ENCODE measurements around the gene ADIPOR2.
"Not testable (repeated sequence)": the region's sequence is repeated elsewhere in the genome, so short reads cannot be mapped to it uniquely, and the experiment has no call there.

ADIPOR2 gene

GRCh38 chr12:1812650-1813302, 121.9 kb downstream of the ADIPOR2 start:
- peak; percentile 28 for DNase-seq (ENCODE audit: low read depth)

GRCh38 chr12:1814266-1814665, 123.4 kb downstream of the ADIPOR2 start:
- no peak for DNase-seq (ENCODE audit: low read depth)

- no peak for DNase-seq (ENCODE audit: low read depth)
These were observed 124.2 kb downstream of the ADIPOR2 start for GRCh38 chr12:1815108-1815507.

- DNase-seq (ENCODE audit: low read depth): no peak
These were observed 125.2 kb downstream of the ADIPOR2 start for GRCh38 chr12:1815814-1816729.

GRCh38 chr12:1816730-1817348, 126.0 kb downstream of the ADIPOR2 start:
- no peak for DNase-seq (ENCODE audit: low read depth)

GRCh38 chr12:1817928-1818327, 127.1 kb downstream of the ADIPOR2 start:
- DNase-seq (ENCODE audit: low read depth): not testable (repeated sequence)

GRCh38 chr12:1819050-1819449, 128.2 kb downstream of the ADIPOR2 start:
- DNase-seq (ENCODE audit: low read depth): no peak

- DNase-seq (ENCODE audit: low read depth): no peak
These were observed 128.7 kb downstream of the ADIPOR2 start for GRCh38 chr12:1819571-1819970.

- DNase-seq (ENCODE audit: low read depth): no peak
These were observed 129.5 kb downstream of the ADIPOR2 start, which contains the start of gene LRTM2 for GRCh38 chr12:1820191-1820895. Gene LRTM2 (plus strand): TSS chr12:1820565. CDS start chr12:1828149, 7,584 bp downstream.

GRCh38 chr12:1820896-1821291, 130.0 kb downstream of the ADIPOR2 start:
- DNase-seq (ENCODE audit: low read depth): no peak

- DNase-seq (ENCODE audit: low read depth): no peak
These were observed 130.9 kb downstream of the ADIPOR2 start for GRCh38 chr12:1821805-1822204.

- no peak for DNase-seq (ENCODE audit: low read depth)
These were observed 131.8 kb downstream of the ADIPOR2 start for GRCh38 chr12:1822699-1823098.

GRCh38 chr12:1823237-1823636, 132.4 kb downstream of the ADIPOR2 start:
- no peak for DNase-seq (ENCODE audit: low read depth)

GRCh38 chr12:1825382-1826102, 134.7 kb downstream of the ADIPOR2 start:
- no peak for DNase-seq (ENCODE audit: low read depth)

- no peak for DNase-seq (ENCODE audit: low read depth)
These were observed 135.5 kb downstream of the ADIPOR2 start for GRCh38 chr12:1826401-1826800.

- no peak for DNase-seq (ENCODE audit: low read depth)
These were observed 136.2 kb downstream of the ADIPOR2 start for GRCh38 chr12:1826867-1827705.

- DNase-seq (ENCODE audit: low read depth): no peak
These were observed 137.2 kb downstream of the ADIPOR2 start for GRCh38 chr12:1827826-1828805.

GRCh38 chr12:1828856-1829255, 138.0 kb downstream of the ADIPOR2 start:
- no peak for DNase-seq (ENCODE audit: low read depth)

GRCh38 chr12:1829306-1829900, 138.5 kb downstream of the ADIPOR2 start:
- DNase-seq (ENCODE audit: low read depth): no peak
